H9 (cell line): ENCODE results near the gene CADM3. TPM values are rescaled to one million over a fixed set of nuclear protein-coding genes. Genes with fewer than 3 reads are reported as not detected.

Experiments
- DNase-seq: peaks from one replicate; pipeline ENCODE4 v3.0.0-alpha.2; 2017
- H2AFZ ChIP-seq: one replicate; pipeline ENCODE4 v1.6.1; 2013; ENCODE audit warnings: mild to moderate bottlenecking, low read length, control low read depth, moderate library complexity
- H2AK5ac ChIP-seq: 2 replicates; pipeline ENCODE4 v1.6.1; 2013; ENCODE audit warnings: low read length, control low read depth, mixed read lengths; ENCODE audit not compliant: insufficient read length
- H2BK120ac ChIP-seq: one replicate; pipeline ENCODE4 v1.6.1; 2013; ENCODE audit warnings: low read depth, mild to moderate bottlenecking, low read length, control low read depth, inconsistent platforms; ENCODE audit not compliant: poor library complexity, severe bottlenecking
- H2BK12ac ChIP-seq: 2 replicates; pipeline ENCODE4 v1.6.1; 2013; ENCODE audit warnings: low read length, control low read depth, mixed read lengths, low read depth; ENCODE audit not compliant: insufficient read length
- H2BK15ac ChIP-seq: 2 replicates; pipeline ENCODE4 v1.6.1; 2013; ENCODE audit warnings: low read depth, low read length, control low read depth
- H2BK20ac ChIP-seq: one replicate; pipeline ENCODE4 v1.6.1; 2013; ENCODE audit warnings: low read depth, mild to moderate bottlenecking, low read length, control low read depth, inconsistent platforms; ENCODE audit not compliant: poor library complexity, severe bottlenecking
- H2BK5ac ChIP-seq: 2 replicates; pipeline ENCODE4 v1.6.1; 2013; ENCODE audit warnings: low read length, control low read depth, mixed read lengths; ENCODE audit not compliant: insufficient read length
- H3K14ac ChIP-seq: 2 replicates; pipeline ENCODE4 v1.6.1; 2013; ENCODE audit warnings: low read length, control low read depth; ENCODE audit not compliant: insufficient read depth
- H3K18ac ChIP-seq: 2 replicates; pipeline ENCODE4 v1.6.1; 2013; ENCODE audit warnings: low read depth, mild to moderate bottlenecking, mixed read lengths, low read length, control low read depth; ENCODE audit not compliant: insufficient read length
- H3K23ac ChIP-seq: 2 replicates; pipeline ENCODE4 v1.6.1; 2013; ENCODE audit warnings: low read length, control low read depth, mixed read lengths, low read depth; ENCODE audit not compliant: insufficient read length
- H3K23me2 ChIP-seq: 2 replicates; pipeline ENCODE4 v1.6.1; 2013; ENCODE audit warnings: low read depth, mild to moderate bottlenecking, mixed read lengths, low read length, control low read depth; ENCODE audit not compliant: insufficient read length, poor library complexity, severe bottlenecking
- H3K27ac ChIP-seq: 2 replicates; pipeline ENCODE4 v1.5.1; 2013; ENCODE audit warnings: low read length, control low read depth, mixed read lengths, low read depth; ENCODE audit not compliant: insufficient read length
- H3K27me3 ChIP-seq: 2 replicates; pipeline ENCODE4 v1.6.1; 2013; ENCODE audit warnings: low read length, control low read depth, inconsistent platforms; ENCODE audit not compliant: insufficient read depth
- H3K4ac ChIP-seq: 2 replicates; pipeline ENCODE4 v1.6.1; 2013; ENCODE audit warnings: low read depth, mild to moderate bottlenecking, control low read depth, inconsistent platforms, low read length, moderate library complexity
- H3K4me1 ChIP-seq: 2 replicates; pipeline ENCODE4 v1.6.1; 2013; ENCODE audit warnings: low read length, control low read depth, inconsistent platforms; ENCODE audit not compliant: insufficient read depth
- H3K4me2 ChIP-seq: 2 replicates; pipeline ENCODE4 v1.6.1; 2013; ENCODE audit warnings: low read length, control low read depth, mixed read lengths; ENCODE audit not compliant: insufficient read length, insufficient read depth
- H3K56ac ChIP-seq: 2 replicates; pipeline ENCODE4 v1.6.1; 2013; ENCODE audit warnings: low read depth, mild to moderate bottlenecking, mixed read lengths, low read length, control low read depth; ENCODE audit not compliant: insufficient read length
- H3K79me1 ChIP-seq: 2 replicates; pipeline ENCODE4 v1.6.1; 2013; ENCODE audit warnings: low read depth, mild to moderate bottlenecking, moderate library complexity, low read length, control low read depth, inconsistent platforms; ENCODE audit not compliant: insufficient read depth, poor library complexity, severe bottlenecking
- H3K79me2 ChIP-seq: 2 replicates; pipeline ENCODE4 v1.6.1; 2013; ENCODE audit warnings: low read length, control low read depth, inconsistent platforms; ENCODE audit not compliant: insufficient read depth
- H3K9ac ChIP-seq: 2 replicates; pipeline ENCODE4 v1.6.1; 2013; ENCODE audit warnings: low read length, control low read depth, mixed read lengths; ENCODE audit not compliant: insufficient read length; ENCODE audit errors: extremely low read depth
- H3K9me3 ChIP-seq: one replicate; pipeline ENCODE4 v1.6.1; 2013; ENCODE audit warnings: low read depth, low read length, inconsistent platforms; ENCODE audit not compliant: control insufficient read depth
- H3T11ph ChIP-seq: one replicate; pipeline ENCODE4 v1.6.1; 2013; ENCODE audit warnings: mild to moderate bottlenecking, low read length, control low read depth, inconsistent platforms
- H4K20me1 ChIP-seq: one replicate; pipeline ENCODE4 v1.6.1; 2013; ENCODE audit not compliant: control insufficient read depth, insufficient read length, insufficient read depth
- H4K5ac ChIP-seq: 2 replicates; pipeline ENCODE4 v1.6.1; 2013; ENCODE audit warnings: low read depth, mild to moderate bottlenecking, mixed read lengths, low read length, control low read depth; ENCODE audit not compliant: insufficient read length
- H4K8ac ChIP-seq: replicated peaks from 2 replicates; pipeline ENCODE4 v1.6.1; 2013; ENCODE audit warnings: low read length, control low read depth, mixed read lengths, low read depth; ENCODE audit not compliant: insufficient read length
- H4K91ac ChIP-seq: 2 replicates; pipeline ENCODE4 v1.6.1; 2013; ENCODE audit warnings: low read depth, mild to moderate bottlenecking, moderate library complexity, mixed read lengths, low read length, control low read depth; ENCODE audit not compliant: insufficient read length
- H3K27ac Mint-ChIP-seq, 3 experiments: 2 replicates in 2 of 3; 3 replicates in 1 of 3; pipeline ENCODE4 v1.8.0; 2020 to 2021; ENCODE audit warnings: mixed read lengths in 3 of 3, mild to moderate bottlenecking in 1 of 3, moderate library complexity in 1 of 3
- H3K27me3 Mint-ChIP-seq: 2 replicates; pipeline ENCODE4 v1.8.0; 2021; ENCODE audit warnings: low read depth, mild to moderate bottlenecking, moderate library complexity, mixed read lengths
- H3K36me3 Mint-ChIP-seq, 3 experiments: 2 replicates in 2 of 3; 3 replicates in 1 of 3; pipeline ENCODE4 v1.8.0; 2020 to 2021; ENCODE audit warnings: low read depth in 3 of 3, mixed read lengths in 3 of 3; ENCODE audit not compliant: insufficient read depth in 1 of 3
- H3K4me1 Mint-ChIP-seq, 2 experiments: 2 replicates each; pipeline ENCODE4 v1.8.0; 2020; ENCODE audit warnings: mixed read lengths in 2 of 2
- H3K4me3 Mint-ChIP-seq, 2 experiments: 2 replicates in 1 of 2; 3 replicates in 1 of 2; pipeline ENCODE4 v1.8.0; 2020 to 2021; ENCODE audit warnings: mild to moderate bottlenecking in 2 of 2, mixed read lengths in 2 of 2, moderate library complexity in 1 of 2
- H3K9me3 Mint-ChIP-seq, 2 experiments: 2 replicates in 1 of 2; 3 replicates in 1 of 2; pipeline ENCODE4 v1.8.0; 2020; ENCODE audit warnings: mild to moderate bottlenecking in 2 of 2, mixed read lengths in 2 of 2, moderate library complexity in 1 of 2
- WGBS: extraction: QIAGEN DNeasy Blood & Tissue Kit; methylation state at CpG from one replicate; pipeline ENCODE4 v1.1.7; 2013; ENCODE audit warnings: missing lambda C conversion rate, low lambda C conversion rate, mixed read lengths; ENCODE audit not compliant: insufficient read length; ENCODE audit errors: extremely low coverage; 5-methylcytosine and 5-hydroxymethylcytosine counted together
- total RNA-seq: library from RNA; stranded (reverse); gene quantifications from 2 replicates; pipeline ENCODE4 v1.2.1, GENCODE V29; 2021
- TF ChIP-seq, protein P1 (sequence below): fragments of 200-600 bp; sonication (generic); conservative IDR thresholded peaks from 3 replicates; pipeline ENCODE4 v1.8.0; 2021; ENCODE audit warnings: antibody characterized with exemption, mild to moderate bottlenecking

CADM3 gene
- total RNA-seq, 1 experiment from 2014 or later = 5.6 TPM

DNA sequence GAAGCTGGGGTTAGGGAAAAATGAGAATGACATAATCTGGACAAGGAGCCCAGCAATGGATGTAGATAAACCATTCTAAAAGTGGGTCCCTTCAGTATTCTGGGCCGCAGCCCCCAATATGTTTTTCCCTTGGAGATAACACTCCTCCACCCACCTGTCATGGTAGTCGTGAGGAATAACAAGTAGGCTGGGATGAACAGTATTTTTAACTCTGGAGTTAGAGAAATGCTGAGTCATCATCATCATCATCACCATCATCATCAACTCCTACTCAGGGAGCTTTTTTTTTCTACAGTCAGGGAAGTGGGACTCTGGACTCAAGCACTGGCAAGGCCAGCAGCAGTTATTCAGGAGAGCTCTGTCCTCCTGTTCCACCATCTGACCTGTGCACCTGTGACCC, 12.8 kb downstream of the CADM3 start:
- no peak overlapping the region for H3K9ac ChIP-seq
- H3K23me2 ChIP-seq = peaks cover 11% of the 10 kb centered on the region
- Mint-ChIP-seq H3K9me3 (no peaks in the 10 kb centered on the region), H3K27ac (no peak overlapping the region), H3K4me3 (no peak overlapping the region), H3K27me3 (peaks cover 3% of the 10 kb centered on the region), H3K4me1 (peaks cover 37 to 43% of the 10 kb centered on the region in 2 experiments), H3K36me3 (no peaks in the 10 kb centered on the region)
- no peak overlapping the region for H2BK15ac ChIP-seq
- no peak for DNase-seq
- H3K9me3 ChIP-seq = no peaks in the 10 kb centered on the region
- H3K27ac ChIP-seq = no peak overlapping the region
- H2BK120ac ChIP-seq = no peak overlapping the region
- no peak overlapping the region for H3K18ac ChIP-seq
- H2AK5ac ChIP-seq = no peak overlapping the region
- no peak overlapping the region for H2BK5ac ChIP-seq
- WGBS = no CpG with 5 or more reads among the region's 2 CpGs
- H2AFZ ChIP-seq = no peak overlapping the region
- H3K4me2 ChIP-seq = no peak overlapping the region
- H3K79me2 ChIP-seq = no peaks in the 10 kb centered on the region
- no peak overlapping the region for H3T11ph ChIP-seq
- peaks cover 2% of the 10 kb centered on the region; the same call in 1 of the 2 replicates for H3K4me1 ChIP-seq
- no peak overlapping the region for H3K14ac ChIP-seq
- H4K91ac ChIP-seq = no peak overlapping the region
- no peaks in the 10 kb centered on the region for H3K27me3 ChIP-seq
- no peaks in the 10 kb centered on the region for H4K20me1 ChIP-seq
- no peak overlapping the region for H4K8ac ChIP-seq
- H3K56ac ChIP-seq = no peak overlapping the region
- TF ChIP-seq, protein P1, sequence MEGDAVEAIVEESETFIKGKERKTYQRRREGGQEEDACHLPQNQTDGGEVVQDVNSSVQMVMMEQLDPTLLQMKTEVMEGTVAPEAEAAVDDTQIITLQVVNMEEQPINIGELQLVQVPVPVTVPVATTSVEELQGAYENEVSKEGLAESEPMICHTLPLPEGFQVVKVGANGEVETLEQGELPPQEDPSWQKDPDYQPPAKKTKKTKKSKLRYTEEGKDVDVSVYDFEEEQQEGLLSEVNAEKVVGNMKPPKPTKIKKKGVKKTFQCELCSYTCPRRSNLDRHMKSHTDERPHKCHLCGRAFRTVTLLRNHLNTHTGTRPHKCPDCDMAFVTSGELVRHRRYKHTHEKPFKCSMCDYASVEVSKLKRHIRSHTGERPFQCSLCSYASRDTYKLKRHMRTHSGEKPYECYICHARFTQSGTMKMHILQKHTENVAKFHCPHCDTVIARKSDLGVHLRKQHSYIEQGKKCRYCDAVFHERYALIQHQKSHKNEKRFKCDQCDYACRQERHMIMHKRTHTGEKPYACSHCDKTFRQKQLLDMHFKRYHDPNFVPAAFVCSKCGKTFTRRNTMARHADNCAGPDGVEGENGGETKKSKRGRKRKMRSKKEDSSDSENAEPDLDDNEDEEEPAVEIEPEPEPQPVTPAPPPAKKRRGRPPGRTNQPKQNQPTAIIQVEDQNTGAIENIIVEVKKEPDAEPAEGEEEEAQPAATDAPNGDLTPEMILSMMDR = no peak
- no peak overlapping the region for H3K4ac ChIP-seq
- H3K23ac ChIP-seq = no peak overlapping the region
- no peak overlapping the region for H2BK20ac ChIP-seq
- H3K79me1 ChIP-seq = no peaks in the 10 kb centered on the region
- H2BK12ac ChIP-seq = no peak overlapping the region
- no peak overlapping the region for H4K5ac ChIP-seq
